ENCODE results near the gene MTERF1.
"Not testable (repeated sequence)": the region's sequence is repeated elsewhere in the genome, so short reads cannot be mapped to it uniquely, and the experiment has no call there.

MTERF1 gene, protein sequence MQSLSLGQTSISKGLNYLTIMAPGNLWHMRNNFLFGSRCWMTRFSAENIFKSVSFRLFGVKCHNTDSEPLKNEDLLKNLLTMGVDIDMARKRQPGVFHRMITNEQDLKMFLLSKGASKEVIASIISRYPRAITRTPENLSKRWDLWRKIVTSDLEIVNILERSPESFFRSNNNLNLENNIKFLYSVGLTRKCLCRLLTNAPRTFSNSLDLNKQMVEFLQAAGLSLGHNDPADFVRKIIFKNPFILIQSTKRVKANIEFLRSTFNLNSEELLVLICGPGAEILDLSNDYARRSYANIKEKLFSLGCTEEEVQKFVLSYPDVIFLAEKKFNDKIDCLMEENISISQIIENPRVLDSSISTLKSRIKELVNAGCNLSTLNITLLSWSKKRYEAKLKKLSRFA

DNA sequence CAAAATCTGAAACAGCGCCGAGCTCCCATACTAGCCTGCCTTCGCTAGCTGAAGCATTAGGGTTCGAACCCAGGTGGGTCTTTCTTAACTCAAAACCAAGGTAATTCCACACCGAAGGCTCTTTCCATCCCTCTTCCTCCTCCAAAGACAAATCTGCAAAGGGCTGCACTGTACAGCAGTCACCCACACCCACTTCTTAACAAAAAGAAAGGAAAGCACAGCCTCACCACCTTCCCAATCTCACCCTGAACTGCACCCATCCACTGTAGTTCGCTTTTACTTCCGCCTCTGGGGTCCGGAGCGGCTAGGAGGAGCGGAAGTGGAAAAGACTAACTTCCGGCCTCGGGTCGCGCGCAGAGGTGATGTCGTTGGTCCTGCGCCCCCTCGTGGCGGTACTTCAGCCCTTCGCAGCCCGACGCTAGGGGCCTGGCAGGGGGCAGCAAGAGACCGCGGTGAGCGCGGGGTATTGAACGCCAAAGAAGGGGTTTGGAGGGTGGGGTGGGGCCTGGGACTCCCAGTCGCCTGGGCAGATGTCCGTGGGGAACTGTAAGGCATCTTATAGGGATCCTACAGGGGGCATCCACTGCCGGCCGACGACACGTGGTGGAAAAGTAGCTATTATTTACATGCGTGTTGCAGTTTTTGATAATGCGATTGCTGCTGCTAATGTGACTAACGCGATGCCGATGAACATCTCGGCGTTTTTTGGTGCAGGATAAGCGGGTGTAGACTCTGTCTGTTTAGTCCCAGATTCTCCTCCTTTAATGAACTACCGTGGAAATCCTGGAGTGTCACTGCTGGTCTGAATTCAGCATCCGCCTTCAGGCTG is at the start of gene MTERF1:
MTERF1 (minus strand) TSS at position 290 of the 829 bp plus-strand sequence. CDS start 619 bp downstream, outside the sequence.
- DNase-seq (ENCODE audit: low spot score), result peak; percentile 94

GRCh38 chr7:91929463-91929862 is 49.0 kb upstream of the MTERF1 start:
- peak; percentile 49 for DNase-seq (ENCODE audit: low spot score)

GRCh38 chr7:91927912-91928311 is 47.4 kb upstream of the MTERF1 start:
- DNase-seq (ENCODE audit: low spot score), result no peak

DNA sequence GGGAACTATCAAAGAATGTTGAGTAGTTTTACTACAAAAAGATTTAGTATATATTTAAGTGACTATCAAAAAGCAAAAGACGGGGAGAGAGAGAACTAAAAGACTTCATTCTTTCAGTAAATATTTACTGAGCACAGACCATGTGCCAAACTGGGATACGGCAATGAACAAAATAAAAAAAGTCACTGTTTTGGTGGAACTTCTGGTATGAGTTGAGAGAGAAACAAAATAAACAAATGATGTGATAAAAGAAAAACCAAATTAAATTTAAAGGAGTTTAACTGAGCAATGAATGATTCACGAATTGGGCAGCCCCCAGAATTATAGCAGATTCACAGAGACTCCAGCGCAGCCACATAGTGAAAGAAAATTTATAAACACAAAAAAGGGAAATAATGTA is 42.4 kb upstream of the MTERF1 start:
- no peak for DNase-seq (ENCODE audit: low spot score)

DNA sequence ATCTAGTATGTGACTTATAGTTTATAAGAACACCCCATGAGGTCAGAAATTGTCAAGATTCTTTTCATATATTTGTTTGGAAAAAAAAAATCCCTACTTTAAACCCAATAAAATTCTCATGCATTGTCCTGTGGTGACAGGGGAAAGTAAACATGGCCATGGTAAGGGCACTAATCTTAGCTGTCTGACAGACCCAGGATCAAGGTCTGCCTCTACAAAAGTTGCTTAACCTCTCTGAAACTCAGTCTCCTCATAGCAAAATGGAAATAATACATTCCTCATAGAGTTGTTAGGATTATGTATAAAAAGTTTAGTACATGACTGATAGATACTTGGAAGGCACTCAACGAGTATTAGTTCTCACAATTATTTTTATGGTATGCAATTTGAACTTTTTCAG is 37.9 kb upstream of the MTERF1 start:
- no peak for DNase-seq (ENCODE audit: low spot score)

- DNase-seq (ENCODE audit: low spot score), result no peak
These were observed 35.5 kb upstream of the MTERF1 start for GRCh38 chr7:91916051-91916440.

GRCh38 chr7:91915401-91916050 is 35.0 kb upstream of the MTERF1 start:
- peak; percentile 7 for DNase-seq (ENCODE audit: low spot score)

DNA sequence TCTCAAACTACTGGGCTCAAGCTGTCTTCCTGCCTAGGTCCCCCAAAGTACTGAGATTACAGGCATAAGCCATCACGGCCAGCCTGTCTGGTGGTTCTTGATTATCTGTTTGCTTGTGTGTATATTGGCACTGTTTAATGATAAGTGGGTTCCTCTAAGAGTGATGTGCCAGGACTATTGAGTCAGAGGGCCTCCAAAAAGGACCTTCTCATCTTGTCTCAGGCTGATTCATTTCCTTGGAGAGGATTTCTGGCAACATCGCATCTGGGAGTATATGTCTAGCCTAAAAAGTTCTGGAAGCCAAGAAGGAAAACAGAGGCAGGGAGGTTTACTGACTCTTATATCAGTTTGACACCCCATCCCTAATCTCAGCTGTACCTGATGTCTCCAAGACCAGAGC is 33.1 kb upstream of the MTERF1 start:
- DNase-seq (ENCODE audit: low spot score), result no peak

DNA sequence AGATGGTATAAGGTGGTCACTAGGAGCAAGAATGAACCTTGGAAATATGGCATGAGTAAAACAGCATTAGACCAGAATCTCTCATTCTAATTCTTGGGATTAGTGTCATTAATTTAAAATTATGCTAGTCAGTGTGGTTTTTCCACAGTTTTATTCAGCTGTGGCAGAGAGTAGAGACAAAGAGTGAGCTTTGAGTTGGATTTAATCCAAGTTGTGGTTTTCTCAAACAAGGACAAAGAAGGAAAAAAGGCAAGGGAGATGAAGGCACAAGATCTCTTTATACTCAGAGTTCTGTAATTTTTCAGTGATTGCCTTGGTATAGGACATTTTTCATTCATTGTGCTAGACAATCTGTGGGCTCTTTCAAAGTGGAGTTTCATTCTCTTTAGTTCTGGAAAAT is 32.0 kb upstream of the MTERF1 start:
- DNase-seq (ENCODE audit: low spot score), result no peak

- no peak for DNase-seq (ENCODE audit: low spot score)
These were observed 30.6 kb upstream of the MTERF1 start for GRCh38 chr7:91911121-91911520.

DNA sequence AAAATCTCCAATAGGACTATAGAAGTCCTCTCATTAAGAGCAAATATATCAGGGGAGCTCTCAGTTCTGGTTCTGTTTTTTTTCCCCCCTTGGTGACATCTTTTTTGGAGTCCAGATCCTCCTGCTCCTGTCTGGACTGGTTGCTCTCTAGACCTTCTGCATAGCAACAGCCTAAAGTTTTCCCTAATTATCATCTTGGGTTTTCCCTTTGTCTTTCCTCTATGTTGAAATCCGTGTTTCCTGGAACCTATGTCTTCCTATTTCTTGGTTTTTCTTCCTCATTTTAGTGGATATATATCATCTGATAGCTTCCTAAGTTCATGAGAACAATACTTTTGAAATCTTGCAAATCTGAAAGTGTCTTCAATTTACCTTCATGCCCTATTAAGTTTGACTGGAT is 29.7 kb upstream of the MTERF1 start:
- no peak for DNase-seq (ENCODE audit: low spot score)

DNA sequence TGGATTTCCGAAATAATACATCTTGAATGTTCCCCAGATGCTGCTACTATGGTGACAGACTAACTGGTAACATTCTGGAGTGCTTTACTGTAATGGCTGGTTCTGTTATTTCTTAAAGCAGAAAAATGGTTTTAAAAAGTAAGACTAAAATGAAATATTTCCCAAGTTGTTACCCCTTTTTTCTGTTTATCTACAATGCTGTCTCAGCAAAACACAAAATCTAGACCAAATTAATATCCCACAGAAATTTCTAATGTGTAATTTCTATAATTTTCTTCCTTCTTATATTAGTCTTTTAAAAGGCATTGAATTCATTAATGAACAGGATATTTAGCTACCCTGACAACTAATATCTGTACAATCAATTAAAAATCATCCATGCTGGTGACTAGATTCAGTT is 19.1 kb upstream of the MTERF1 start:
- DNase-seq (ENCODE audit: low spot score), result no peak

DNA sequence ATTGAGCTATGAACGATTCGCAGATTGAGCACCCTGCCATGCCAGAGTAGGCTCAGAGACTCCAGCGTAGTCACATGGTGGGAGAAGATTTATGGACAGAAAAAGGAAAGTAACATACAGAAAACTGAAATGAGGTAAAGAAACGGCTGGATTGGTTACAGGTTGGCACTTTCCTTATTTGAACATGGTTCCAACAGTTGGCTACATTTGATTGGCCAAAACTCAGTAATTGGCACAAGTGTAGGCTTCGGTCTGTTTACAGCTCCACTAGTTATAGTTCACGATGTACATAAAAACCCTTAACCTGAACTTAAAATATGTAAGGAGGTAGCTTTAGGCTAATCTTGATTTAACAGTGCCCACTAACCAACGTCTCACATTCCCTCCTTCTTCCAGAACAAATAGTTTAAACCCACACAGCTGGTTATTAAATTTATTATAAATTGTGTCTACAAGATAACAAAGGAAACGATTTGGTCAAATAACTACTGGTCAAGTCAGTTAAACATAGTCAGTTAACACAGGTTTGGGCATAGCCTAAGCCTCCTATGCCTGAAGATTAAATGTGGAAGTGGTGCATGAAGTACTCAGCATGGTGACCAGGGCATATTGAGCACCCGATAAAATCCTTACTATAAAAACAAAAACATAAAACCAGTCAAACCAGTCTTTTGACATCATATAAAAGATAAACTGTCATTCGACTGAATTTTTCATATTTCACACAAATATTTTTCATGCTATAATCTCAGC is 17.9 kb upstream of the MTERF1 start:
- DNase-seq (ENCODE audit: low spot score), result no peak

DNA sequence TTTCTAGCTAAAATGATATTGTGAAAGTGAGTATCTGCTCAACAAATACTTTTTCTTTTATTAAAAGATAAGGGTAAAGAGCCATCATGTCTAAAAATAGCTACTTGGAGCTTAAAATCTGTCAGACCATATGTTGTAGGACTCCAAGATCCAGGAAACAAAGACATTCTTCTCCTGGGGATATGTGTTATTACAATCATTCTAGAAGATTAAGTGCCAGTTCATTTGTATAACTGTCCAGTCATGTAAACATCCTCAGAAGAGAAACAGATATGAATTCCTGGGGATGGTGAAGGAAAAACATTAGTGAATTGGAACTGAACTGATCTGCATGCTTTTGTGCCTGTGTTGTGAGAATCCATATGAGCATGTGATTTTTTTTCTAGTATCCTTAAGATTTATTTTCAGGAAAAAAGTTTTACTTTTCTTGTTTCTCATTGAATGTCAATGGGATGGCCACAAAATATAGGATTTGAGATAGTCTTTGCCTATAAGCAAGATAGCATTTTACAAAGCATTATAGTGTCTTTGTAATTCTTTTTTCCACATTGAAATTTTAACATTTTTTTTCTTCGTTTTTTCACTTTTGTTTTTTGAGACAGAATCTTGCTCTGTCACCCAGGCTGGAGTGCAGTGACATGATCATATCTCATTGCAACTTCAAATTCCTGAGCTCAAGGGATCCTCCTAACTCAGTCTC is 14.4 kb upstream of the MTERF1 start:
- no peak for DNase-seq (ENCODE audit: low spot score)

DNA sequence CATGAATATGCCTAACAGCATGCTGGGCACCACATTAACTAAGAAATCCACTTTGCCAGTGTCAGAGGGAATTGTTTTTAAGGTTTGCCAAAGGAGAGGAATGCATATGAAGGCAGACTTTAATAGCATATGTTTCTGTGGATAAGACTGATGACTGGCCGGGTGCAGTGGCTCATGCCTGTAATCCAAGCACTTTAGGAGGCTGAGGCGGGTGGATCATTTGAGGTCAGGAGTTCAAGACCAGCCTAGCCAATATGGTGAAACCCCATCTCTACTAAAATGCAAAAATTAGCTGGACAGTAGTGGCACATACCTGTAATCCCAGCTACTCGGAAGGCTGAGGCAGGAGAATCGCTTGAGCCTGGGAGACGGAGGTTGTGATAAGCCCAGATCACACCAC is 13.2 kb upstream of the MTERF1 start:
- DNase-seq (ENCODE audit: low spot score), result not testable (repeated sequence)

DNA sequence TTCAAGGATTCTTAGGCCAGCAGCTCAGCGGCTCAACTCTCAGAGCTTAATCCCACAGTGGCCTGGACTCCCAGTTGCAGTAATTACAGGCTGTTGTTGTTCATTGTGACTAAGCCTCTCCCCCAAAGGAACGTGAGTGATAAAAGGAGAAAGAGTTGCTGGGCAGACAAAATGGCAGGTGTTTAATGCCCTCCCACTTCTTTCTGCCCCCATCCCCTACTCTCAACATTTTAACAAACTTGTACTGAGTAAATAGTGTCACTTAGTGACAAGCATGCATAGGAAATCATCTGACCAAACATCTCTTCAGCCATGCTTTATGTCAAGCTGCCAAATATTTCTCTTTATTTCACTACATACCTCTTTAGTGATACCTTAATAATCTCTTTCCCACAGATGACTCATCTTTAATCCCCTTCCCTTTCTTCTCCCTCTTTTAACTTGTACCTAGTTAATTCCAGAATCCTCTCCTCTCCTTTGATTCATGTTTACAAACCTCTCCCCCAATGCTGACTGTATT is 12.4 kb upstream of the MTERF1 start:
- DNase-seq (ENCODE audit: low spot score), result peak; percentile 15

DNA sequence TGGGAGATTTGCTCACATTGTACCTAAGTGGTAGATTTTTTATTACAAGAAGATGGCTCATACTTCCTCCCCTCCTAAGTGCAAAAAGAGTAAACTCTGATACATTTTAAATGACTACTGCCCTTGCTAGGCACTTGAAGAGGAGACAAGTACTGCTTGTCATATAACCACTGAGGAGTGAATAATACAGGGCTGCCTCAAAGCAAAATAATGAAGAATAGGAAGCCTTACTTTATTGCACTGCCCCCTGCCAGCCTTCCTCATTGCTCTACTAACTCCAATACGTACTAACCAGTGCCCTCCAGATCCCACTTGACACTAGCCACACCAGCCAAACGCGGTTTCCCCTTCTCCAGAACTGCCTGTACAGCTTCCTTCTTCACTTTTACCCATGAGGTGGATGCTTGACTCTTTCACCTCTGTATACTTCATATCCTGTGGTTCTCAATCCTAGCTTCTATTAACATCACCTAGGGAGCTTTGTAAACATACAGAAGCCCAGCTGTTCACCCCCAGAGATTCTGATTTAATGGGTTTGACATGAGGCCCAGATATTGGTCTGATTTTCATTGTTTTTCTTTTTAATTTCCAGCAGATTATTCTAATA is 11.7 kb upstream of the MTERF1 start:
- DNase-seq (ENCODE audit: low spot score), result no peak

GRCh38 chr7:91888271-91889175 is 8.0 kb upstream of the MTERF1 start:
- not testable (repeated sequence) for DNase-seq (ENCODE audit: low spot score)

- not testable (repeated sequence) for DNase-seq (ENCODE audit: low spot score)
These were observed 7.1 kb upstream of the MTERF1 start for GRCh38 chr7:91887336-91888213.

Measured in kidney tubule cell (primary cell).